Muscle of leg (tissue), 16 donors: ENCODE measurements around the gene RBM3. TPM values are rescaled to one million over a fixed set of nuclear protein-coding genes. Genes with fewer than 3 reads are reported as not detected.
"Not testable (repeated sequence)": the region's sequence is repeated elsewhere in the genome, so short reads cannot be mapped to it uniquely, and the experiment has no call there.

ENCODE experiments used
- DNase-seq: peaks from one replicate; pipeline ENCODE4 v3.0.0; 2013
- H3K27ac ChIP-seq: one replicate; pipeline ENCODE4 v1.5.1; 2013; ENCODE audit warnings: mild to moderate bottlenecking, low read length, control low read depth
- H3K27me3 ChIP-seq: one replicate; pipeline ENCODE4 v1.6.1; 2013; ENCODE audit warnings: low read length; ENCODE audit not compliant: control insufficient read depth, insufficient read depth
- H3K36me3 ChIP-seq: one replicate; pipeline ENCODE4 v1.6.1; 2013; ENCODE audit warnings: low read length; ENCODE audit not compliant: control insufficient read depth, insufficient read depth
- H3K4me1 ChIP-seq: one replicate; pipeline ENCODE4 v1.6.1; 2013; ENCODE audit warnings: low read length; ENCODE audit not compliant: control insufficient read depth, insufficient read depth
- H3K4me3 ChIP-seq: one replicate; pipeline ENCODE4 v1.5.1; 2013; ENCODE audit warnings: low read length, control low read depth
- H3K9me3 ChIP-seq: replicated peaks from 2 replicates; pipeline ENCODE4 v1.6.1; 2013; ENCODE audit warnings: low read depth, low read length; ENCODE audit not compliant: control insufficient read depth
- WGBS: methylation state at CpG from one replicate; pipeline ENCODE4 v1.1.5; 2013; ENCODE audit warnings: missing lambda C conversion rate; ENCODE audit not compliant: insufficient coverage; 5-methylcytosine and 5-hydroxymethylcytosine counted together
- long read RNA-seq, 11 donors: transcript quantifications; one replicate each; lab custom pipeline, GENCODE V29; 2026
- polyA plus RNA-seq, 8 donors: library from polyadenylated mRNA; unstranded; fragments of 120-200 nt; gene quantifications; one replicate each; pipeline versions ENCODE4 v1.2.1 to v1.2.3, GENCODE V29; 2013; ENCODE audit warnings: inconsistent platforms in 1 of 8, low replicate concordance in 1 of 8; ENCODE audit not compliant: insufficient read length in 8 of 8, insufficient read depth in 1 of 8
- total RNA-seq: library from RNA; stranded (reverse); fragments of 120-200 nt; gene quantifications from one replicate; pipeline ENCODE4 v1.2.4, GENCODE V29; 2013

The RBM3 gene
- total RNA-seq (232 TPM), polyA plus RNA-seq (100 to 1,000 TPM; 338 to 414 (median 371) TPM)
- long read RNA-seq, donor 1, transcript RBM3-203 (7 exons, 2,162 nt): major isoform, 62 of 109 reads
- long read RNA-seq, donor 1, partial matches to known transcripts: 41 of 109 reads
- long read RNA-seq, donor 1, other reads (novel, unspliced or antisense): 0 of 109 reads
- long read RNA-seq, donor 2, transcript RBM3-203 (7 exons, 2,162 nt): major isoform, 17 of 17 reads
- long read RNA-seq, donor 2, partial matches to known transcripts: 0 of 17 reads
- long read RNA-seq, donor 2, other reads (novel, unspliced or antisense): 0 of 17 reads
- long read RNA-seq, donor 3, transcript RBM3-203 (7 exons, 2,162 nt): major isoform, 93 of 155 reads
- long read RNA-seq, donor 3, partial matches to known transcripts: 58 of 155 reads
- long read RNA-seq, donor 3, other reads (novel, unspliced or antisense): 0 of 155 reads
- long read RNA-seq, donor 4, transcript RBM3-203 (7 exons, 2,162 nt): major isoform, 77 of 100 reads
- long read RNA-seq, donor 4, partial matches to known transcripts: 20 of 100 reads
- long read RNA-seq, donor 4, other reads (novel, unspliced or antisense): 0 of 100 reads
- long read RNA-seq, donor 5, transcript RBM3-206 (3 exons, 947 nt): minor isoform, 8 of 295 reads
- long read RNA-seq, donor 5, transcript RBM3-203 (7 exons, 2,162 nt): major isoform, 220 of 295 reads
- long read RNA-seq, donor 5, partial matches to known transcripts: 54 of 295 reads
- long read RNA-seq, donor 5, other reads (novel, unspliced or antisense): 7 of 295 reads
- long read RNA-seq, donor 6, transcript RBM3-203 (7 exons, 2,162 nt): major isoform, 178 of 254 reads
- long read RNA-seq, donor 6, transcript RBM3-202 (6 exons, 1,130 nt): minor isoform, 5 of 254 reads
- long read RNA-seq, donor 6, transcript RBM3-206 (3 exons, 947 nt): minor isoform, 5 of 254 reads
- long read RNA-seq, donor 6, partial matches to known transcripts: 52 of 254 reads
- long read RNA-seq, donor 6, other reads (novel, unspliced or antisense): 10 of 254 reads
- long read RNA-seq, donor 7, transcript RBM3-202 (6 exons, 1,130 nt): minor isoform, 7 of 200 reads
- long read RNA-seq, donor 7, transcript RBM3-203 (7 exons, 2,162 nt): major isoform, 110 of 200 reads
- long read RNA-seq, donor 7, partial matches to known transcripts: 69 of 200 reads
- long read RNA-seq, donor 7, other reads (novel, unspliced or antisense): 9 of 200 reads
- long read RNA-seq, donor 8, transcript RBM3-204 (8 exons, 1,375 nt): minor isoform, 5 of 194 reads
- long read RNA-seq, donor 8, transcript RBM3-203 (7 exons, 2,162 nt): major isoform, 95 of 194 reads
- long read RNA-seq, donor 8, partial matches to known transcripts: 85 of 194 reads
- long read RNA-seq, donor 8, other reads (novel, unspliced or antisense): 8 of 194 reads
- long read RNA-seq, donor 9, transcript RBM3-203 (7 exons, 2,162 nt): major isoform, 84 of 111 reads
- long read RNA-seq, donor 9, partial matches to known transcripts: 13 of 111 reads
- long read RNA-seq, donor 9, other reads (novel, unspliced or antisense): 7 of 111 reads
- long read RNA-seq, donor 10, transcript RBM3-203 (7 exons, 2,162 nt): major isoform, 128 of 159 reads
- long read RNA-seq, donor 10, partial matches to known transcripts: 18 of 159 reads
- long read RNA-seq, donor 10, other reads (novel, unspliced or antisense): 5 of 159 reads
- long read RNA-seq, donor 11, transcript RBM3-203 (7 exons, 2,162 nt): major isoform, 113 of 129 reads
- long read RNA-seq, donor 11, transcript RBM3-206 (3 exons, 947 nt): minor isoform, 6 of 129 reads
- long read RNA-seq, donor 11, partial matches to known transcripts: 6 of 129 reads
- long read RNA-seq, donor 11, other reads (novel, unspliced or antisense): 0 of 129 reads

DNA sequence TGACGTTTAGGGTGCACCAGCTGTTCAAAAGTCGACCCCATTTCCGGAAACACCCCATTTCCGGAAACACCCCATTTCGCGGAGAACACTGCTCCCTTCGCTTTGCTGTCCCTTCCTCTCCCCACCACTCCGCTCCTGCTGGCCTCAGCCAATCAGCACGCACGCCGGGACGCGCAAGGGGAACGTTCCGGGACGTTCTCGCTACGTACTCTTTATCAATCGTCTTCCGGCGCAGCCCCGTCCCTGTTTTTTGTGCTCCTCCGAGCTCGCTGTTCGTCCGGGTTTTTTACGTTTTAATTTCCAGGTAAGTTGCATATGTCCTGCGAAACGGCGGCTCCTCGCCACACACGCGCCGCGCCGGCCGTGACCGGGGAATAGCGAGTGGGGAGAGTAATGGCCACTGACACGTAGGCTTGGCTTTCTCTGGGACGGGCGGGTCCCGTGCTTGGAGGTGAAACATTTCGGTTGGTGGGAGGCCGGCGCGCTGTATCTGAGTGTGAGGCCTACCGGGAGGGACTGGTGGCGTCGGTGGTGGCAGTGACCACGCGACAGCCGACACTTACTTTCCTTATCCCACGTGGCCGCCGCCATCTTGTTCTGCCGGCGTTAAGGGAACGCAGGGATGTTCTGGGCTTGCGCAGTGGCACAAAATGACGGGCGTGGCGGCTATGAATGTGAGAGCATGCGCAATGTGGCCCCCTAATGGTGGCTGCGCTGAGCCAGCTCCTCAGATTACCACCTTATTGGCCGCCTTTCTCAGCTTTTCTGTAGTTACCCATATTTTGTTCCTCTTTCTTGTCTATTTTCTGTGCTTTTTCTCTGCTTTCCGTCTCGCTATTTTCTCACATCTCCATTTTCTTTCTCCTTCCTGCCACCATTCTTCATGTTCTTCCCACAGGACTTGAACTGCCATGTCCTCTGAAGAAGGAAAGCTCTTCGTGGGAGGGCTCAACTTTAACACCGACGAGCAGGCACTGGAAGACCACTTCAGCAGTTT is at the start of gene RBM3:
TSS of gene RBM3 (plus strand) at position 215 of the 997 bp plus-strand sequence. CDS start at position 912, 697 bp downstream.
- peak within 1 kb of the TSS; percentile 97 for H3K27ac ChIP-seq
- H3K27me3 ChIP-seq: no peaks in the 10 kb centered on the region
- H3K4me1 ChIP-seq: peaks cover 12% of the 10 kb centered on the region
- H3K36me3 ChIP-seq: peaks cover 27% of the 10 kb centered on the region
- H3K9me3 ChIP-seq: no peaks in the 10 kb centered on the region
- peak; percentile 98 for DNase-seq
- 38% methylated on average over 61 of the region's 71 CpGs for WGBS
- H3K4me3 ChIP-seq: peak within 1 kb of the TSS; percentile 75

- not testable (repeated sequence) for H3K27me3 ChIP-seq, H3K27ac ChIP-seq, DNase-seq, H3K36me3 ChIP-seq, H3K4me3 ChIP-seq, H3K4me1 ChIP-seq, H3K9me3 ChIP-seq
- WGBS: 77% methylated on average over 3 of the region's 8 CpGs
These were observed 48.4 kb upstream of the RBM3 start for GRCh38 chrX:48525853-48526252.

- Histone ChIP-seq H3K27me3 (no peaks in the 10 kb centered on the region), H3K4me3 (no peak overlapping the region), H3K36me3 (peaks cover 4% of the 10 kb centered on the region), H3K4me1 (no peaks in the 10 kb centered on the region), H3K27ac (no peak overlapping the region), H3K9me3 (no peaks in the 10 kb centered on the region)
- no CpG with 5 or more reads among the region's 3 CpGs for WGBS
- no peak for DNase-seq
These were observed 43.5 kb upstream of the RBM3 start for GRCh38 chrX:48530736-48531135.

DNA sequence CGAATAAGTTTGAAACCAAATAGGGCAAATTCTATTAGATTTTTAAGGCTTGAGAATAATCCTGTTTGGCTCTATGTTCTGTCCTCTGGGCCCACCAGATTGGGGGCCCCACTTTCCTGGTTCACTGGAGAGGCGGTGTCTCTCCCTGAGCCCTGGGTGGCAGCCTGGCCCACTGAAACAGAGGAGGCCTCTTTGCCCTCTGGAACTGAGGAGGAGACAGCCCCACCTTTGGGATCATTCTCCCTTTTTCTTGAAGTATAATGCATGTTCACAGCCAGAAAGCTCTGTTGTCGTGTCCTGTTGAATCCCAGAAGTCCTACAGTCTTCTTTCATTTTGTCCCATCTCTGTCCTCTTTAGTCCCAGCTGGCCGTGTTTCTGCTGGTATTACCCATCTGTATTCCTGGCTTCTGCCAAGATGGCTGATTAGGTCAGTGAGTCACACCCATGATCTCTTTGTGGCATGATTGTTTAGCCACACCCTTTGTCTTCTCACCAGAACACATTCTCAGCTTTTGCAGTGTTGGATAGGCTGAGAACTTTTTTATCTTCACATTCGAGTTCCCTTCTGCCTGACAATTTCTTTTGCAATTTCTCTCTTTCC is 42.8 kb upstream of the RBM3 start:
- H3K36me3 ChIP-seq: peaks cover 4% of the 10 kb centered on the region
- no peak for DNase-seq
- 63% methylated on average over 4 of the region's 5 CpGs for WGBS
- no peaks in the 10 kb centered on the region for H3K4me1 ChIP-seq
- H3K27ac ChIP-seq: no peak overlapping the region
- H3K4me3 ChIP-seq: no peak overlapping the region
- peaks cover under 1% of the 10 kb centered on the region for H3K9me3 ChIP-seq
- no peaks in the 10 kb centered on the region for H3K27me3 ChIP-seq

DNA sequence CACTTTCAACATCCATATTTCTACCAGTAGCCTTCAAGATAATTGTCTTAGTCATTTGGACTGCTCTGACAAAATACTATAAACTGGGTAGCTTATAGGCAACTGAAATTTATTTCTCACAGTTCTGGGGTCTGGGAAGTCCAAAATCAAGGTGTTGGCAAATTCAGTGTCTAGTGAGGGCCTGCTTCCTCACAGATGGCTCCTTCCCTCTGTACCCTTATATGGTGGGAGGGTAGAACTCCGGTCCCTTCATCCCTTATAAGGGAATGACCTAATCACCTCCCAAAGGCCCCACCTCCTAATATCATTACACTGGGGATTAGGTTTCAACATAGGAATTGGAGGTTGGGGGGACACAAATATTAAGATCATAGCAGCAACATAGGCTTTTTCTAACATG is 42.1 kb upstream of the RBM3 start:
- no peak for DNase-seq
- H3K4me3 ChIP-seq: no peak overlapping the region
- no peaks in the 10 kb centered on the region for H3K4me1 ChIP-seq
- no CpG with 5 or more reads among the region's 1 CpG for WGBS
- H3K9me3 ChIP-seq: peaks cover 2% of the 10 kb centered on the region
- peaks cover 4% of the 10 kb centered on the region for H3K36me3 ChIP-seq
- H3K27ac ChIP-seq: no peak overlapping the region
- H3K27me3 ChIP-seq: no peaks in the 10 kb centered on the region

GRCh38 chrX:48533165-48533564 is 41.1 kb upstream of the RBM3 start:
- no peaks in the 10 kb centered on the region for H3K27me3 ChIP-seq
- H3K4me1 ChIP-seq: no peaks in the 10 kb centered on the region
- H3K4me3 ChIP-seq: no peak overlapping the region
- peaks cover 2% of the 10 kb centered on the region for H3K9me3 ChIP-seq
- WGBS: 83% methylated on average over 3 of the region's 3 CpGs
- H3K27ac ChIP-seq: no peak overlapping the region
- no peak for DNase-seq
- H3K36me3 ChIP-seq: peaks cover 3% of the 10 kb centered on the region

GRCh38 chrX:48538641-48539344 is 35.5 kb upstream of the RBM3 start:
- H3K36me3 ChIP-seq: peaks cover 4% of the 10 kb centered on the region
- peak overlapping the region; percentile 77 for H3K4me3 ChIP-seq
- H3K27ac ChIP-seq: peak overlapping the region; percentile 89
- WGBS: 88% methylated on average over 21 of the region's 23 CpGs
- peaks cover 2% of the 10 kb centered on the region for H3K9me3 ChIP-seq
- DNase-seq: no peak
- H3K27me3 ChIP-seq: no peaks in the 10 kb centered on the region
- peaks cover 5% of the 10 kb centered on the region for H3K4me1 ChIP-seq
